Measurements from ENCODE around the gene FSD1. TPM values are rescaled to one million over a fixed set of nuclear protein-coding genes. Genes with fewer than 3 reads are reported as not detected.
"Not testable (repeated sequence)": the region's sequence is repeated elsewhere in the genome, so short reads cannot be mapped to it uniquely, and the experiment has no call there.

The FSD1 gene
- total and polyA plus RNA-seq, 3 experiments from 2014 or later, result 3.1 to 13.9 (median 10.9) TPM

- DNase-seq, result peak; percentile 17 to 67 (median 49)
- no peaks in the 10 kb centered on the region for H3K9me3 Mint-ChIP-seq
- H3K4me1 Mint-ChIP-seq, result peaks cover 20 to 34% (median 28%) of the 10 kb centered on the region in 3 donors
- H3K27ac Mint-ChIP-seq, result peak overlapping the region; percentile 17 to 90 (median 71)
- Histone ChIP-seq H3K27ac (ENCODE audit: low read depth, low read length) (no peak overlapping the region), H3K27me3 (ENCODE audit: insufficient read depth, low read length, poor library complexity, severe bottlenecking) (no peaks in the 10 kb centered on the region), H3K9me3 (ENCODE audit: low read length) (no peaks in the 10 kb centered on the region), H3K36me3 (ENCODE audit: insufficient read depth, low read length) (peaks cover 22% of the 10 kb centered on the region), H3K4me3 (ENCODE audit: low read length) (no peak overlapping the region), H3K4me1 (ENCODE audit: insufficient read depth, low read length) (peaks cover 22% of the 10 kb centered on the region)
- peaks cover 8 to 71% (median 12%) of the 10 kb centered on the region in 3 donors for H3K36me3 Mint-ChIP-seq
- H3K4me3 Mint-ChIP-seq, result no peak overlapping the region
- no peaks in the 10 kb centered on the region for H3K27me3 Mint-ChIP-seq
- CTCF ChIA-PET, result interaction anchor here (0.6 to 2.8 kb wide), 21 partner anchors 9 to 367 kb away, joined by 3 to 41 read pairs (median 4); partner anchors contain the start of genes CHAF1A, HDGFL2, MPND and SH3GL1
- POLR2A ChIA-PET, result interaction anchor here (0.6 to 0.7 kb wide), 2 partner anchors 37 to 79 kb away, joined by 3 to 7 read pairs; no protein-coding TSS in a partner anchor
Measured at GRCh38 chr19:4267101-4267900, 37.1 kb upstream of the FSD1 start.

- no peak overlapping the region for H3K4me3 Mint-ChIP-seq
- H3K27ac Mint-ChIP-seq, result peak overlapping the region in 2 of 8 donors; percentile 3 to 51
Measured at GRCh38 chr19:4267901-4268815, 36.2 kb upstream of the FSD1 start.

GRCh38 chr19:4268816-4269430, 35.5 kb upstream of the FSD1 start:
- Histone ChIP-seq H3K27ac (ENCODE audit: low read depth, low read length) (no peak overlapping the region), H3K9me3 (ENCODE audit: low read length) (no peaks in the 10 kb centered on the region), H3K4me1 (ENCODE audit: insufficient read depth, low read length) (peaks cover 22% of the 10 kb centered on the region), H3K27me3 (ENCODE audit: insufficient read depth, low read length, poor library complexity, severe bottlenecking) (no peaks in the 10 kb centered on the region), H3K36me3 (ENCODE audit: insufficient read depth, low read length) (peaks cover 22% of the 10 kb centered on the region), H3K4me3 (ENCODE audit: low read length) (no peak overlapping the region)
- H3K9me3 Mint-ChIP-seq, result no peaks in the 10 kb centered on the region
- peaks cover 8 to 61% (median 12%) of the 10 kb centered on the region in 3 donors for H3K36me3 Mint-ChIP-seq
- no peak overlapping the region for H3K27ac Mint-ChIP-seq
- no peak overlapping the region for H3K4me3 Mint-ChIP-seq
- peaks cover 20 to 31% (median 28%) of the 10 kb centered on the region in 3 donors for H3K4me1 Mint-ChIP-seq
- ChIA-PET POLR2A (no interaction called here), CTCF (interaction anchor here (0.8 to 2.8 kb wide), 7 partner anchors 7 to 254 kb away, joined by 3 to 41 read pairs (median 3); partner anchors contain the start of gene STAP2)
- no peak for DNase-seq
- no peaks in the 10 kb centered on the region for H3K27me3 Mint-ChIP-seq

More at GRCh38 chr19:4267901-4268815, 36.2 kb upstream of the FSD1 start:
- ChIA-PET POLR2A (interaction anchor here (0.6 to 0.7 kb wide), 3 partner anchors 30 to 78 kb away, joined by 3 to 7 read pairs (median 3); no protein-coding TSS in a partner anchor), CTCF (interaction anchor here (0.7 to 2.8 kb wide), 17 partner anchors 8 to 366 kb away, joined by 3 to 41 read pairs (median 6); partner anchors contain the start of genes CHAF1A, MPND, STAP2 and TMIGD2)
- DNase-seq, result no peak
- no peaks in the 10 kb centered on the region for H3K9me3 ChIP-seq (ENCODE audit: low read length)
- peaks cover 22% of the 10 kb centered on the region for H3K36me3 ChIP-seq (ENCODE audit: insufficient read depth, low read length)
- H3K4me3 ChIP-seq (ENCODE audit: low read length), result no peak overlapping the region
- Mint-ChIP-seq H3K27me3 (no peaks in the 10 kb centered on the region), H3K4me1 (peaks cover 20 to 34% (median 28%) of the 10 kb centered on the region in 3 donors), H3K36me3 (peaks cover 8 to 65% (median 12%) of the 10 kb centered on the region in 3 donors), H3K9me3 (no peaks in the 10 kb centered on the region)
- no peaks in the 10 kb centered on the region for H3K27me3 ChIP-seq (ENCODE audit: insufficient read depth, low read length, poor library complexity, severe bottlenecking)
- H3K27ac ChIP-seq (ENCODE audit: low read depth, low read length), result no peak overlapping the region
- peaks cover 22% of the 10 kb centered on the region for H3K4me1 ChIP-seq (ENCODE audit: insufficient read depth, low read length)

- ChIA-PET POLR2A (no interaction called here), CTCF (no interaction called here)
- no peaks in the 10 kb centered on the region for H3K4me1 Mint-ChIP-seq
- Histone ChIP-seq H3K4me1 (ENCODE audit: insufficient read depth, low read length) (no peaks in the 10 kb centered on the region), H3K27me3 (ENCODE audit: insufficient read depth, low read length, poor library complexity, severe bottlenecking) (no peaks in the 10 kb centered on the region), H3K27ac (ENCODE audit: low read depth, low read length) (no peak overlapping the region), H3K36me3 (ENCODE audit: insufficient read depth, low read length) (peaks cover 13% of the 10 kb centered on the region), H3K9me3 (ENCODE audit: low read length) (no peaks in the 10 kb centered on the region), H3K4me3 (ENCODE audit: low read length) (no peak overlapping the region)
- DNase-seq, result no peak
- no peaks in the 10 kb centered on the region for H3K9me3 Mint-ChIP-seq
- peaks cover 2 to 30% (median 3%) of the 10 kb centered on the region in 3 donors for H3K36me3 Mint-ChIP-seq
- peaks cover 0 to 2% of the 10 kb centered on the region in 2 donors for H3K27me3 Mint-ChIP-seq
- no peak overlapping the region for H3K4me3 Mint-ChIP-seq
- peak overlapping the region in 1 of 8 donors; percentile 43 for H3K27ac Mint-ChIP-seq
Measured at GRCh38 chr19:4272894-4273293, 31.5 kb upstream of the FSD1 start.

- H3K9me3 ChIP-seq (ENCODE audit: low read length); H3K4me1 ChIP-seq (ENCODE audit: insufficient read depth, low read length); H3K4me3 ChIP-seq (ENCODE audit: low read length); DNase-seq; H3K27me3 ChIP-seq (ENCODE audit: insufficient read depth, low read length, poor library complexity, severe bottlenecking); H3K9me3 Mint-ChIP-seq; H3K27me3 Mint-ChIP-seq; H3K36me3 ChIP-seq (ENCODE audit: insufficient read depth, low read length); POLR2A ChIA-PET; CTCF ChIA-PET; H3K27ac ChIP-seq (ENCODE audit: low read depth, low read length); H3K4me3 Mint-ChIP-seq; H3K4me1 Mint-ChIP-seq: not testable (repeated sequence)
- Mint-ChIP-seq H3K36me3 (peaks cover 2 to 17% (median 3%) of the 10 kb centered on the region in 3 donors), H3K27ac (peak overlapping the region in 1 of 8 donors; percentile 6)
Measured at GRCh38 chr19:4274321-4274686, 30.1 kb upstream of the FSD1 start.

GRCh38 chr19:4277191-4277696, 27.2 kb upstream of the FSD1 start:
- Mint-ChIP-seq H3K36me3 (peaks cover 0 to 3% (median 0%) of the 10 kb centered on the region in 3 donors), H3K9me3 (no peaks in the 10 kb centered on the region), H3K27me3 (peaks cover 18 to 19% of the 10 kb centered on the region in 2 donors), H3K4me3 (no peak overlapping the region), H3K27ac (no peak overlapping the region), H3K4me1 (peaks cover 0 to 6% (median 2%) of the 10 kb centered on the region in 3 donors)
- ChIA-PET POLR2A (no interaction called here), CTCF (interaction anchor here (1.4 to 2.3 kb wide), 3 partner anchors 10 to 77 kb away, joined by 5 to 8 read pairs (median 5); no protein-coding TSS in a partner anchor)
- Histone ChIP-seq H3K27me3 (ENCODE audit: insufficient read depth, low read length, poor library complexity, severe bottlenecking) (peaks cover 7% of the 10 kb centered on the region), H3K9me3 (ENCODE audit: low read length) (no peaks in the 10 kb centered on the region), H3K4me3 (ENCODE audit: low read length) (no peak overlapping the region), H3K27ac (ENCODE audit: low read depth, low read length) (no peak overlapping the region), H3K36me3 (ENCODE audit: insufficient read depth, low read length) (no peaks in the 10 kb centered on the region), H3K4me1 (ENCODE audit: insufficient read depth, low read length) (no peaks in the 10 kb centered on the region)
- no peak for DNase-seq

- Mint-ChIP-seq H3K9me3 (no peaks in the 10 kb centered on the region), H3K4me1 (peaks cover 0 to 6% (median 2%) of the 10 kb centered on the region in 3 donors), H3K4me3 (peak overlapping the region in 1 of 7 donors; percentile 29), H3K27ac (no peak overlapping the region), H3K27me3 (peaks cover 18 to 19% of the 10 kb centered on the region in 2 donors), H3K36me3 (peaks cover 0 to 2% (median 0%) of the 10 kb centered on the region in 3 donors)
- H3K36me3 ChIP-seq (ENCODE audit: insufficient read depth, low read length), result no peaks in the 10 kb centered on the region
- ChIA-PET CTCF (interaction anchor here (1.3 to 1.4 kb wide), 2 partner anchors 10 to 74 kb away, joined by 3 to 5 read pairs; no protein-coding TSS in a partner anchor), POLR2A (no interaction called here)
- H3K4me1 ChIP-seq (ENCODE audit: insufficient read depth, low read length), result no peaks in the 10 kb centered on the region
- no peak overlapping the region for H3K27ac ChIP-seq (ENCODE audit: low read depth, low read length)
- DNase-seq, result no peak
- H3K4me3 ChIP-seq (ENCODE audit: low read length), result no peak overlapping the region
- peaks cover 7% of the 10 kb centered on the region for H3K27me3 ChIP-seq (ENCODE audit: insufficient read depth, low read length, poor library complexity, severe bottlenecking)
- H3K9me3 ChIP-seq (ENCODE audit: low read length), result no peaks in the 10 kb centered on the region
Measured at GRCh38 chr19:4278010-4278409, 26.4 kb upstream of the FSD1 start.
